ENCODE measurements around the gene DDX43. TPM values are rescaled to one million over a fixed set of nuclear protein-coding genes. Genes with fewer than 3 reads are reported as not detected.
"Not testable (repeated sequence)": the region's sequence is repeated elsewhere in the genome, so short reads cannot be mapped to it uniquely, and the experiment has no call there.

DDX43 gene
- total RNA-seq: 1.1 and 1.4 TPM in 2 replicates

GRCh38 chr6:73394577-73395354 is at the start of gene DDX43:
DDX43 (plus strand) TSS chr6:73394828; CDS start chr6:73394906, 78 bp downstream.
- DNase-seq (ENCODE audit: low read depth): peak; percentile 37

- DNase-seq (ENCODE audit: low read depth): no peak
Measured at GRCh38 chr6:73348550-73349204, 46.0 kb upstream of the DDX43 start.

GRCh38 chr6:73349311-73349710 is 45.3 kb upstream of the DDX43 start:
- DNase-seq (ENCODE audit: low read depth): no peak

GRCh38 chr6:73353636-73354593 is 40.7 kb upstream of the DDX43 start, which contains the start of gene DPPA5:
DPPA5 (minus strand) TSS chr6:73354276; CDS start chr6:73354225, 51 bp downstream.
- no peak for DNase-seq (ENCODE audit: low read depth)

GRCh38 chr6:73362358-73362757 is 32.3 kb upstream of the DDX43 start, which contains the start of gene KHDC3L:
KHDC3L (plus strand) TSS chr6:73362658; CDS start chr6:73362730, 72 bp downstream.
- DNase-seq (ENCODE audit: low read depth): no peak

GRCh38 chr6:73362869-73363536 is 31.6 kb upstream of the DDX43 start:
- no peak for DNase-seq (ENCODE audit: low read depth)

- DNase-seq (ENCODE audit: low read depth): no peak
Measured at GRCh38 chr6:73363537-73363875, 31.1 kb upstream of the DDX43 start.

- no peak for DNase-seq (ENCODE audit: low read depth)
Measured at GRCh38 chr6:73364121-73364520, 30.5 kb upstream of the DDX43 start.

GRCh38 chr6:73364549-73364948 is 30.1 kb upstream of the DDX43 start:
- no peak for DNase-seq (ENCODE audit: low read depth)

GRCh38 chr6:73367761-73368355 is 26.8 kb upstream of the DDX43 start:
- DNase-seq (ENCODE audit: low read depth): no peak

GRCh38 chr6:73368675-73369074 is 26.0 kb upstream of the DDX43 start:
- DNase-seq (ENCODE audit: low read depth): no peak

GRCh38 chr6:73369157-73369556 is 25.5 kb upstream of the DDX43 start:
- DNase-seq (ENCODE audit: low read depth): no peak

GRCh38 chr6:73369563-73369962 is 25.1 kb upstream of the DDX43 start, which contains the start of gene OOEP:
OOEP (minus strand) TSS chr6:73369897; CDS start chr6:73369792, 105 bp downstream.
- DNase-seq (ENCODE audit: low read depth): no peak

GRCh38 chr6:73371984-73372383 is 22.6 kb upstream of the DDX43 start:
- DNase-seq (ENCODE audit: low read depth): no peak

GRCh38 chr6:73372516-73372915 is 22.1 kb upstream of the DDX43 start:
- DNase-seq (ENCODE audit: low read depth): no peak

GRCh38 chr6:73375216-73375615 is 19.4 kb upstream of the DDX43 start:
- DNase-seq (ENCODE audit: low read depth): peak; percentile 58

GRCh38 chr6:73377225-73377624 is 17.4 kb upstream of the DDX43 start:
- no peak for DNase-seq (ENCODE audit: low read depth)

GRCh38 chr6:73381531-73381930 is 13.1 kb upstream of the DDX43 start:
- not testable (repeated sequence) for DNase-seq (ENCODE audit: low read depth)

GRCh38 chr6:73382462-73383113 is 12.0 kb upstream of the DDX43 start:
- DNase-seq (ENCODE audit: low read depth): peak; percentile 16

- no peak for DNase-seq (ENCODE audit: low read depth)
Measured at GRCh38 chr6:73388433-73388799, 6.2 kb upstream of the DDX43 start.

Measured in renal cortical epithelial cell (primary cell).